GM18861 (cell line): Measurements from ENCODE around the gene ST8SIA4.
"Not testable (repeated sequence)": the region's sequence is repeated elsewhere in the genome, so short reads cannot be mapped to it uniquely, and the experiment has no call there.

Experiments used
- ATAC-seq: cut with Tn5 transposase; IDR thresholded peaks from one replicate; pipeline ENCODE4 v1.9.1; 2021; ENCODE audit not compliant: unreplicated experiment

ST8SIA4 gene

DNA sequence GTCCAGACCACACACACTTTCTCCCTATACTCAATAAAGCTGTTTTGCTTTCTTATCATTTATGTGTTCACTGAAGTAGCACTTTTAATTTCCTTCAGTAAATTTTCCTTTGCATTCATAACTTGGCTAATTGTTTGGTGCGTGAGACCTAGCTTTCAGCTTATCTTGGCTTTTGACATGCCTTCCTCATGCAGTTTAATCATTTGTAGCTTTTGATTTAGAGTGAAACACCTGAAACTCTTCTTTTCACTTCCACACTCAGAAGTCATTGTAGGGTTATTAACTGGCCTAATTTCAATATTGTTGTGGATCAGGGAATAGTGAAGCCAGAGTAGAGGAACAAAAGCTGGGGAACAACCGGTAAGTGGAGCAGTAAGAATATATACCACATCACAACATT, 114.7 kb downstream of the ST8SIA4 start:
- peak; percentile 32 for ATAC-seq

DNA sequence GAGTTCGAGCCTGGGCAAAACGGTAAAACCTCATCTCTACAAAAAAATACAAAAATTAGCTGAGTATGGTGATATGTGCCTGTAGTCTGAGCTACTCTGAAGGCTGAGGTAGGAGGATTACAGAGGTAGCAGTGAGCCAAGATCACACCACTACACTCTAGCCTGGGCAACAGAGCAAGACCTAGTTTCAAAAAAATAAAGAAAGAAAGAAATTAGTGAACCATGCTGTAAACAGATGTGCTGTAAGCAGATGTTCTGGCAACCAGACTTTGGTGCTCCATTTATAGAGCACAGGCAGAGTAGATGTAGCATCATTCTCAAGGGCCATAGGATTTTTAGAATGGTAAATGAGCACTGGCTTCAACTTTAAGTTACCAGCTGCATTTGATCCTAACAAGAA, 115.4 kb downstream of the ST8SIA4 start:
- peak; percentile 71 for ATAC-seq

DNA sequence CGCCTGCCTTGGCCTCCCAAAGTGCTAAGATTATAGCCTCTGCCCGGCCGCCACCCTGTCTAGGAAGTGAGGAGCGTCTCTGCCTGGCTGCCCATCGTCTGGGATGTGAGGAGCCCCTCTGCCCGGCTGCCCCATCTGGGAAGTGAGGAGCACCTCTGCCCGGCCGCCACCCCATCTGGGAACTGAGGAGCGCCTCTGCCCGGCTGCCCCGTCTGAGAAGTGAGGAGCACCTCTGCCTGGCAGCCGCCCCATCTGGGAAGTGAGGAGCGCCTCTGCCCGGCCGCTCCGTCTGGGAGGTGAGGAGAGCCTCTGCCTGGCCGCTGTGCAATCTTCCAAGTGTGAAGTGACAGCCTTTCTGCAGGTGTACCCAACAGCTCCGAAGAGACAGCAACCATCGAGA, 117.5 kb downstream of the ST8SIA4 start:
- not testable (repeated sequence) for ATAC-seq

DNA sequence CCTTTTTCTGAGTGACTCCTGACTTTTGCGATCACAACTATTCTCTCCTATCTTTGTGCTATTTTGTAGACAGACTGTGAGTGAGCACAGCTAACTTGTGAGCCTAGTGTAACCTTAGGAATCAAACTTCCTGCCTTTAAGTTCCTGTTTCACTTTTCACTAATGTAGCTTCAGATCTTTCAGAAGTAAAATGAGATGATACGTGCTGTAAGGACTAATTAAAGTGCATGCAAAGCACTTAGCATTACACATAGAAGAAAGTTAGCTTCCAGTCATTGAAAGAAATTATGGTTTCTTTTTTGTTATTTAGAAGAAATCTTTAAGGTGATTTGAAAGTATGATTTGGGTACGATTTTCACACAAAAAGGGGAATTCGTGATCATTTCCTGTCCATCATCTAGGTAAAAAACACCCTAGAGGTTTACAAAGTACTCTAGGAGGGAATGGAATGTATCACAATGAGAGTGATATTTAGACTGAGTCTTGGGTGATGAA, 122.7 kb downstream of the ST8SIA4 start:
- peak; percentile 64 for ATAC-seq

DNA sequence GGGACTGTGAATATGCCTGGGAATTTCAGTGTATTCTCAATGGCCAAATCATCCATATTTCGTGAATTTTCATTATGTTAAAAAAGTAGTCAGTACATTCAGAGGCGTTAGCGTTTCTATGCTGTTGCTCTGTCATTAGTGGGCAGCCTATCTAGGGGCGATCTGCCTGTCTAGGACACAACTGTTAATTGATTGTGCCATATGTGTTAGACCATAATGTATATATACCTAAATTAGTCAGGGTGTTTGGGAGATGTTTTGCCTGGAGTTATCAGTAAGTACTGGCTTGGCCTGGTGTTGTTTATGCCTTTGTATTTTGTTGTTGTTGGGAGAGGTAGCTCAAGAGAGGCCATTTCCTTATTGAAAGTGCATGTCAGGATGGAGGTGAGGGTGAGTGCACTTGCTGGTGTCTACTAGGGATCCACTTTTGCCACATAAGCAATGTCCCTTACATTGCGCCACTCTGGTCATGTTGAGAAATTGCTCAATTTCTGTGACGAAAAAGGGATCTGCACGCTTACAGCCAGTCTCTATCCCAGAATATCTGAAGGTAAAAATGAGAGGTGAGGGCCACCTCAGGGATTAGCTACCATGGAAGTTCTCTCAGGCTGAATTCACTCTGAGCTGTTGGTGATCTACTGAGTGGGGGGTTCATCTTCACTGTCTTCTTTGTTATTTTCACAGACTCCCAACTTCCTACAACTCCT, 123.3 kb downstream of the ST8SIA4 start:
- peak; percentile 18 for ATAC-seq

DNA sequence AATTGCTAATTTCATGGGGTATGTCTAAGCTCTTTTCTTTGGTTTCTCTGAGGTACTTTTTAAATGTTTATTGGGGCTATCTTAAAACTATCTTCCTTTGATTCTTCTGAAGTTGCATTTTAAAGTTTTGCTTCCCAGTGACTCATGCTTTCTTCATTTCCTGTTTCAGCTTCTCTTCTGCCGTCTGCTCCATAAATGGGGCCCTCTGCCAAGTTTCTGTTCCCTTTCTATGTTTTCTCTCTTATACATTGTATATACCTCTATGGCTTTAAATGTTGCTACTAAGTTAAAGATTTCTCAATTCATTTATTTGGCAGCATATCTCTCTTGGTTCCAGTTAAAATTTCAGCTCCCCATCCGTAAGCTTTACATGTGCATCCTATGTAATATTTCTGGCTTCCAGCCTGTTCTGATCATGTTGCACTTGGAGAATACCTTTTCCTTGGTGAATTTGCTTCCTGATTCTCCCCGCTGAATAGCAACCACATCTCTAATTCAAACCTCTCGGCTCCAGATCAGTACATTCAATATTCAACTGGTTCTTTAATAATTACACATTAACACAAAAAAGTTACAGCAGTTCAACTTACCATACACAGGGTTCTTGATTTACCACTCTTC, 125.3 kb downstream of the ST8SIA4 start:
- ATAC-seq = peak; percentile 65

DNA sequence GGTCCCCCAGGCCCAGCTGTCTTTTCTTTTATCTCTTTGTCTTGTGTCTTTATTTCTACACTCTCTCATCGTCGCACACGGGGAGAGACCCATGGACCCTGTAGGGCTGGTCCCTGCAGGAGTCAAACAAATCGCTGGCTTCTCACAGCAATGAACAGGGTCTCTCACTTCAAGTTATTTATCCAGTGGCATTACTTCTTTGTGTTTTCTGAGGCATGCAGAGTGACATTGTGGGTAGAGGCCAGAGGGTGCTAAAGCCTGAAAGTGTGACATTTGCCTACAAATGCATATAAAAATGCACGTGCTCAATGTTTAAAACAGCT, 127.6 kb downstream of the ST8SIA4 start:
- no peak for ATAC-seq

DNA sequence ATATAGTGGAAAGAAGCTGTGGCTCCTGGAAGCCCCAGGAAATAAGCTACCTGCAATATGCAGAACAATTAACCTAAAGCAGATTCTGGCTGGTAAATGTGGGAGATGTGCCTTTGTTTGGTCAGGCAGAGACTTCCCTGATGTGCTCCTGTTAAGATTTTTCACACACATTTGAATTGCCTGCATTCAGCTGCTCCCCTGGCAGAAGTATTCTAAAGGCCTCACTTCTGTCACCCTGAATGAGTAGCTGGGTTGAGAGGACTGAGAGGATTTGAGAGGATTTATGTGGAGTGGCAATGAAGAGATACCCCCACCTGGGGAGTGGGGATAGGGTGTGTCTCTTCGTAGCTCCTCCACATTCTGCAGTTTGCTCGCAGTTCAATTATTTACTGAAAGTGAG, 130.5 kb downstream of the ST8SIA4 start:
- ATAC-seq = no peak

DNA sequence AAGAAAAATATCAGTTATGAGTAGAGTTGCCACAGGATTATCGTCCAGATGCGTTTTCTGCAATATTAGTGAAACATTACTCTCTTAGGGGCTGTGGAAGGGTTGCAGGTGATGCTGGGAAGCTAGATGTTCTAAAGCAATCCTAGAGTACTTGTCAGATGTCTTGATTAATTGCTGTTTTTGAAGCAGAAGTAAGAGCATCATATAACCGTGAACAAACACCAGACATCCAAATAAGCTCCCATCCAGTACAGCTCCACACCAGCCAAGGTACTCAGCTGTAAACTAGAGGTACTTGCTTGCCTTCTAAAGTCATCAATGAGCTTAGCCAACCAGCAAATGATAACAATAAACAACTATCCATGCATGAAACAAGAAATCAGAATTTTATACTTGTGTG, 131.1 kb downstream of the ST8SIA4 start:
- no peak for ATAC-seq

DNA sequence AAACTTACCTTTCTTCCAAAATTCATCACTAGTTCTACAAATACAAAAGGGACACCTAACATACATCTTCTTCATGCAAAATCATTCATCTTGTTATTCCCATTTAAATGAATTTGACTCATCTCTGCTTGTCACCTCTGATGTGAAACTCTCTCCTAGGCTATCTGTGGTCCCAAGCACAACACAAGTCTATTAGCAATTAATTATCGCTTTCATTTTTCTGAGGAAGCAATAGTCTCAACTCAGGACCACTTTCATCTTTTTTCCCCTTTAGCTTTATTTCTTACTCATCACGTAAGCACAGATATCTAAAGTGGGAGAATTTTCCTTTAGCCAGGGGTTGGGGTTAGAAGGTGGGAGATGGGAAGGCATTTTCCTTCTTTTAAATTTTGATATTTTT, 131.9 kb downstream of the ST8SIA4 start:
- ATAC-seq = no peak

DNA sequence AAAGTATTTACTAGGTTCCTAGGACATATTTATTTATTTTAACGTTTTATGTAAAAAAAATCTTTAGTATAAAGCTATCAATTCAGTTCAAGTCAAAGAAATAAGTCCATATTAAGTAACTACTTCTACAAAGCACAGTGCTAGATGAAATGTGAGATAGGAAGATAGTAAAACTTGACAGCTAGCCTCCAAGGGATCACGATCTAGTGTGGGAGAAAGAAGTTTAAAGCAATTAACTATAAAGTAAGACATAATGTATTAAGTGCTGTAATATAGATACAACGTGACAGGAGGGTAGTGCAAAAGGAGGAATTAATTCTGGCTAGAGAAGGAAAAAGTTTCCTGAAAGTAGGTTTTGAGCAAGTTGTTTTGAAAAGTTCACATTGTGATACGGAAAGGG, 134.9 kb downstream of the ST8SIA4 start:
- no peak for ATAC-seq

DNA sequence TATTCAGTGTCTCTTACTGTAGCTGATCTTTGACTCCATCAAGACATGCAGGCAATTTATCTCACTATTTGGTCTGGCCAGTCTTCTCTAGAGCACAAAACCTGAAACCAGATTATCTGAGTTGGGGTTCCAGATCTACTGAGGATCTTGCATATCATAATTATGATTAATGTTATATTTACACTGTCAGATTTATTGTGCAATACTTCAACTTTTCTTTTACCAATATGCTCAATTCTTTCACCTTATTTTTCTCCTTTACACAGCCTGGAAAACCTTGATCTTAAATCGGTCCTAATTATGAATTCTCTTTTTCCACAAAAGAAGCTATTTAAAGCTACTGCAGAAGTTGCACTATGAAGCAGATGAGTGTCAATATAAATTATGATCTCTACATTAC, 140.1 kb downstream of the ST8SIA4 start:
- no peak for ATAC-seq

DNA sequence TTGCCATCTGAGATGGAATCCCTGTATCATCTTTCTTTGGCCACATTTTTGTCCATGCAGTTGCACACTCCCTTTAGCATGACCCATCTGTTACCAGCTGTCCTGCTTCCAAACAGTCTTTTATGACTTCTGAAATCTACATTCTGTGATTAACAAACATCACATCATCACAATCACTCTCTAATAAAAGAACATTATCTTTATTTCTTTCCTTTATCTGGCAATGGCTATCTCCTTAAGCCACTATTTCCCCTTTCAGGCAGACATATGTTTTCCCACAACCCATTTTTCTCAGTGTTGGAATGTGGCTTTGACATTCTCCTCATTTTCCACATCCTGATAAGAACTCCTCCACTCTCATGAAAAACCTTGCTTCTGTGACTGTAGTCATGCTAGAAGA, 141.0 kb downstream of the ST8SIA4 start:
- ATAC-seq = no peak

DNA sequence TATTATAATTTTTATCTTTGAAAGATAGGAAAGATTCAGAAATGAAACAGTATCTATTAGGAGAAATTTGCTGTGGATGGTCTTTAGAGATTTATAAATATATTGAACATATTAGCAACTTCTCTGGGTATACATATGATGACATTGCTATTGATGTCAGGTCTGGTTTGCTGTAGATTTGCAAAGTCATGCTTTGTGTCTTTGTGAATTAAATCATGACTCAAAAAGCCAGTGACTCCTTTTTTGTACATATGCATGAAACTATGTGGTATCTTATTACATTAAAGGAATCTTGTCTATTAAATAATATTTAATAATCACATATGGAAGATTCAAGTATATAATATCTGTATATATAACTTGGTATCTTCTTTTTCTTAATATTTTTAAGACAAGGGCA, 141.9 kb downstream of the ST8SIA4 start:
- no peak for ATAC-seq

DNA sequence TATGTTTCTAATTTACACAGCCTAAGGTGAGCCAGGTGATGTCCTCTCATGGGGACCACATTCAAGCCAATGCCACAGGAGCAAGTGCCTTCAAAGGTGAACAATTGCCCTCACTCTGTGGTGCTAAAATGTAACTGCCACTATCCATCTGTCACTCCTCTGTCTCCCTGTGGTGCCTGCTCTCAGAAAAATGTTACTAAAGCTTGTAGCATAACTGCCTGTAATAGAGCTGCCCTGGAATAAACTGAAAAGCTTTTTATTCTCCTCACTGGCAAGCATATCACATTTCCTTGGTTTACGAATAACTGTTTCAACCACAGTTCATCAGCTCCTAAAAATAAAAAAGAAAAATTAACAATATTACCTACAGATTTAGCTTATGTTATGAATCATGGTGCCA, 142.4 kb downstream of the ST8SIA4 start:
- no peak for ATAC-seq

DNA sequence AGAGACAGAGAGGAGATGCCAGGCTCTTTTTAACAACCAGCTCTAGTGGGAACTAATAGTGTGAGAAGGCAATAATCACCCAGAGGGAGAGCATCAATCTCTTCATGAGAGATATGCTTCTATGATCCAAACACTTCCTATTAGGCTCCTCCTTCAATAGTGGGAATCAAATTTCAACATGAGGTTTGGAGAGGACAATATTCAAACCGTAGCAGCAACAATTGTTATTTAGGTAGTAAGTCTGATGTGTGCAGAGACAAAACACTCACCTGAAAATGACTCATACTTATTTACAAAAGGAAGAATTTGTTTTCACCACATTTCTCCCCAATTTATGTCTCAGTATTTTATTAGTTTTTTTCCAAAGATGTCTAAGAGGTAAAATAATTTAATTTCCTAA, 144.3 kb downstream of the ST8SIA4 start:
- ATAC-seq = no peak

DNA sequence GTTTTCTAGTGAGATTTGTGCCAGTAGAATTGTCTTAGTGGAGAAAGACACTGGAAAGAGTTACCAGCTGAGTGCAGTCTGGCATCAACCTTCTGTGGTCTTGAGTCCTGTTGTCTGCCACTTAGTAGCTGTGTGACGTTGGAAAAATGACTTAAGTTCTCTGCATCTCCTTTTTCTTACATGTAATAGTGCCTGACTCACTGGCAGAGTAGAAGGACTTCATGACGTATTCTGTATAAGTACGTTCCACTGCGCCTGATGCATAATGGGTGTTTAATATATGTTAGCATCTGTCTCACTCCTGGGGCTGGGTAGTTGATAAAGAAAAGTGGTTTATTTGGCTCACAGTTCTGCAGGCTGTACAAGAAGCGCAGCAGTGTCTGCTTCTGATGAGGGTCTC, 144.8 kb downstream of the ST8SIA4 start:
- no peak for ATAC-seq

DNA sequence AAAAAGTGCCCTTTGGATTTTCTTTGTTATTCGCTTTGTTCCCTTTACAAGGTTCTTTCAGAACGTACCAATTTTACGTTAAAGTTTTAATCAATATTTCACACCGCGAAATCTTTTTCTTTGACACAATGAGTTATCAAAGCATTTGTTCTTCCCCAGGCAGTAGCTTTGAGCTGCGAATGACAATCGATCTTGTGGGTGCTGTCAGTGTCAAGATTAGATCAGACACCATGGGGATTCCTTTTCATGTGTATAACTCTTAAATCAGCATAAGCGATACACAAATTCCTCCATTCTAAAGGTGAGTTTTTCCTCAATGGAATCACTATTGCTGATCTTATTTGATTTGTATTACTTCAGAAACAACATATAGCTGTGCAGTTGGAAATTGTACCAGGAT, 145.5 kb downstream of the ST8SIA4 start:
- ATAC-seq = no peak
